Measurements from ENCODE around the gene FDX2. TPM values are rescaled to one million over a fixed set of nuclear protein-coding genes. Genes with fewer than 3 reads are reported as not detected.

The FDX2 gene
- total and polyA plus RNA-seq, 2 of the 13 experiments (the other 11 are each of a cell fraction or from before 2014, with no cell fraction given) = 21.0 to 24.7 TPM

DNA sequence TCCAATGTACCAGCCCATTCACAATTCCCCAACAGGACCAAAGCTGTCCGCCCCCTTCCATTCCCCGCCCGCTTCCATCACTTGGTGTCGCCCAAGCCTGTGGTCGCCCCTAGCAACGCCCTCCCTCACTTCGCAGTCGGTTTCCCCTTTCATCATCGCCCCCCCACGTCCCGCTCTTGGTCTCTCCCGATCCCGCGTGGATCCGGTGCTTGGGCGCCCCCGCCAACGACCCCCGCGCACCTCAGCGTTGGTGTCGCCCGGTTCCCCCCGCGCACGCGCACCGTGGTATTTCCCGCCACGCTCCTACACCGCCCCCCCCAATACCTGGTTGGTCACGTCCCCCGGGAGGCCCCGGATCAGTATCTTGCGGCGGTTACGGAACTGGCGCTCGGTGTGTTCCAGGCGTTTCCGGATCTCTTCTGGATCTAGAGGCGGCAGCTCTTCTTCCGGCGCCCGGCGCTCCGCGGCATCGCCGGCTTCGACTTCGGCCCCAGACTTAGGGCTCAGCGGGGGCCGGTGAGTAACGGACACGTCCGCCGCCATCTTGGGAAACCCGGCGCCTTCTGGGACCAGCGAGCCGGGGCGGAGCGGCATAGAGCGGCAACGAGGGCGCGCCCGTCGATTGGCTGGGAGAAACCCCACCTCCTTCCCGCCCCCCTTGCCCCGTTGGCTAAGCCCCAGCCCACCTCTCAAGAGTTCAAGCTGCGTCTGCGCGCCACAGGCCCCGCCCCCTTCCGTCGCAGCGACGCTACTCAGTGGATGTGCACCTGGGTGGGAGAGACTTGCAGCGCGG is 17.3 kb upstream of the FDX2 start, which contains the start of gene RAVER1 (continued):
- TF ChIP-seq ZNF589 (CRISPR knock-in tag; conservative IDR thresholded peaks at IDR 0.05) (peak; percentile 26; the same call in 1 of the 2 replicates), ZNF792 (CRISPR knock-in tag; IDR thresholded peaks at IDR 0.05) (no peak), ZSCAN9 (CRISPR knock-in tag; IDR thresholded peaks at IDR 0.05; ENCODE audit: borderline replicate concordance) (no peak), THYN1 (CRISPR knock-in tag; IDR thresholded peaks at IDR 0.05; ENCODE audit: borderline replicate concordance, low read depth) (no peak), ZNF572 (CRISPR knock-in tag; IDR thresholded peaks at IDR 0.05) (no peak), TARDBP (CRISPR knock-in tag; IDR thresholded peaks at IDR 0.05) (0 out of 2 replicates have a peak, but pooled peaks have one; percentile 29), NR3C1 (CRISPR knock-in tag; IDR thresholded peaks at IDR 0.05) (no peak), ATF6 (CRISPR knock-in tag; conservative IDR thresholded peaks at IDR 0.05) (no peak), ZNF674 (CRISPR knock-in tag; IDR thresholded peaks at IDR 0.05; ENCODE audit: low read depth) (no peak; the same call in 1 of the 2 replicates), TEAD3 (CRISPR knock-in tag; optimal IDR thresholded peaks at IDR 0.05; ENCODE audit: borderline replicate concordance) (no peak), KDM2A (CRISPR knock-in tag; IDR thresholded peaks at IDR 0.05; ENCODE audit: borderline replicate concordance, low read depth) (peak; percentile 60; the same call in 1 of the 2 replicates), SP2 (CRISPR knock-in tag; IDR thresholded peaks at IDR 0.05) (peak; percentile 60; the same call in 1 of the 2 replicates), PPARG (CRISPR knock-in tag; conservative IDR thresholded peaks at IDR 0.05) (no peak), FOXK1 (CRISPR knock-in tag; IDR thresholded peaks at IDR 0.05; ENCODE audit: borderline replicate concordance, low read depth) (no peak), KAT7 (CRISPR knock-in tag; IDR thresholded peaks at IDR 0.05; ENCODE audit: borderline replicate concordance) (0 out of 2 replicates have a peak, but pooled peaks have one; percentile 28), HIVEP1 (CRISPR knock-in tag; IDR thresholded peaks at IDR 0.05) (peak; percentile 35; the same call in 1 of the 2 replicates), ZNF724P (CRISPR knock-in tag; IDR thresholded peaks at IDR 0.05; ENCODE audit: borderline replicate concordance) (no peak; the same call in 1 of the 2 replicates), ZNF367 (CRISPR knock-in tag; IDR thresholded peaks at IDR 0.05; ENCODE audit: borderline replicate concordance) (no peak), SSRP1 (CRISPR knock-in tag; IDR thresholded peaks at IDR 0.05) (no peak)
- TF ChIP-seq, protein P1, sequence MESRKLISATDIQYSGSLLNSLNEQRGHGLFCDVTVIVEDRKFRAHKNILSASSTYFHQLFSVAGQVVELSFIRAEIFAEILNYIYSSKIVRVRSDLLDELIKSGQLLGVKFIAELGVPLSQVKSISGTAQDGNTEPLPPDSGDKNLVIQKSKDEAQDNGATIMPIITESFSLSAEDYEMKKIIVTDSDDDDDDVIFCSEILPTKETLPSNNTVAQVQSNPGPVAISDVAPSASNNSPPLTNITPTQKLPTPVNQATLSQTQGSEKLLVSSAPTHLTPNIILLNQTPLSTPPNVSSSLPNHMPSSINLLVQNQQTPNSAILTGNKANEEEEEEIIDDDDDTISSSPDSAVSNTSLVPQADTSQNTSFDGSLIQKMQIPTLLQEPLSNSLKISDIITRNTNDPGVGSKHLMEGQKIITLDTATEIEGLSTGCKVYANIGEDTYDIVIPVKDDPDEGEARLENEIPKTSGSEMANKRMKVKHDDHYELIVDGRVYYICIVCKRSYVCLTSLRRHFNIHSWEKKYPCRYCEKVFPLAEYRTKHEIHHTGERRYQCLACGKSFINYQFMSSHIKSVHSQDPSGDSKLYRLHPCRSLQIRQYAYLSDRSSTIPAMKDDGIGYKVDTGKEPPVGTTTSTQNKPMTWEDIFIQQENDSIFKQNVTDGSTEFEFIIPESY (CRISPR knock-in tag; IDR thresholded peaks at IDR 0.05) = no peak
- TF ChIP-seq, protein P2, sequence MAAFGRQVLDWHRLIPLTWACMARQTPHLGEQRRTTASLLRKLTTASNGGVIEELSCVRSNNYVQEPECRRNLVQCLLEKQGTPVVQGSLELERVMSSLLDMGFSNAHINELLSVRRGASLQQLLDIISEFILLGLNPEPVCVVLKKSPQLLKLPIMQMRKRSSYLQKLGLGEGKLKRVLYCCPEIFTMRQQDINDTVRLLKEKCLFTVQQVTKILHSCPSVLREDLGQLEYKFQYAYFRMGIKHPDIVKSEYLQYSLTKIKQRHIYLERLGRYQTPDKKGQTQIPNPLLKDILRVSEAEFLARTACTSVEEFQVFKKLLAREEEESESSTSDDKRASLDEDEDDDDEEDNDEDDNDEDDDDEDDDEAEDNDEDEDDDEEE (CRISPR knock-in tag; IDR thresholded peaks at IDR 0.05) = no peak
